ENCODE results near the gene STIMATE. TPM values are rescaled to one million over a fixed set of nuclear protein-coding genes. Genes with fewer than 3 reads are reported as not detected.

STIMATE gene
- total and polyA plus RNA-seq, 10 of the 15 experiments (the other 5 are each of a cell fraction or from before 2014, with no cell fraction given): 0.24 to 24.1 (median 15.4) TPM

- Histone ChIP-seq H3K4me1 (ENCODE audit: control insufficient read depth, insufficient read depth, low read length) (peaks cover 28% of the 10 kb centered on the region), H3K27ac (ENCODE audit: control insufficient read depth, insufficient read depth) (no peak overlapping the region; the same call in 1 of the 2 replicates)
Measured at GRCh38 chr3:52890735-52891134, 6.6 kb downstream of the STIMATE start.

GRCh38 chr3:52889901-52890300 lies 7.4 kb downstream of the STIMATE start:
- Histone ChIP-seq H3K79me2 (ENCODE audit: control insufficient read depth, insufficient read depth, low read length) (peaks cover 32% of the 10 kb centered on the region), H3K27me3 (replicated peaks in 1 of 2; ENCODE audit: control insufficient read depth in 2 of 2, insufficient read depth in 2 of 2, low read length in 1 of 2) (no peaks in the 10 kb centered on the region), H3K4me2 (ENCODE audit: control insufficient read depth, insufficient read depth) (no peak overlapping the region), H3K4me3 (no peak overlapping the region), H3K36me3 (ENCODE audit: control insufficient read depth in 2 of 2, insufficient read depth in 2 of 2, low read length in 1 of 2) (peaks cover 2 to 5% of the 10 kb centered on the region in 2 experiments; a peak in 2 of 4 replicates), H3K4me1 (ENCODE audit: control insufficient read depth, insufficient read depth, low read length) (peaks cover 28% of the 10 kb centered on the region), H4K20me1 (ENCODE audit: control insufficient read depth, insufficient read depth) (no peaks in the 10 kb centered on the region), H2AFZ (ENCODE audit: control insufficient read depth, low read depth, low read length) (no peak overlapping the region), H3K27ac (ENCODE audit: control insufficient read depth, insufficient read depth) (no peak overlapping the region), H3K9ac (ENCODE audit: control insufficient read depth, insufficient read depth, low read length) (no peak overlapping the region), H3K9me3 (replicated peaks; ENCODE audit: control insufficient read depth, insufficient read depth, low read length) (no peaks in the 10 kb centered on the region; the same call in 2 of the 3 replicates)
- DNase-seq (ENCODE audit: low read depth, low spot score): no peak
- ChIA-PET CTCF (interaction anchor here (1.0 to 1.4 kb wide), 2 partner anchors 40 to 49 kb away, joined by 3 read pairs; no protein-coding TSS in a partner anchor), SMC1A (ENCODE audit: uncharacterized antibody, unreplicated experiment) (no interaction called here), RAD21 (ENCODE audit: unreplicated experiment) (no interaction called here), POLR2A (no interaction called here)
- no peak for FAIRE-seq
- no peak for ATAC-seq
- 97% methylated on average over 8 of the region's 8 CpGs for WGBS (ENCODE audit: insufficient coverage, insufficient replicate concordance, low lambda C conversion rate, missing lambda C conversion rate)
- intact Hi-C loops (cut with micrococcal nuclease; ENCODE audit: unreplicated experiment): loop anchor here (5.0 kb wide), 1 partner anchor 157 kb away; the partner anchor contains the start of gene SFMBT1
- no TSS peak for BruUV-seq (replicated peaks)
- in situ Hi-C loops (cut with MboI): no loop called here
- TF ChIP-seq NRF1 (conservative IDR thresholded peaks at IDR 0.05; ENCODE audit: low read depth, low read length) (no peak), NR2C2 (IDR thresholded peaks at IDR 0.05; ENCODE audit: borderline replicate concordance, control insufficient read depth, insufficient read length, low read depth) (no peak), EGR1 (IDR thresholded peaks at IDR 0.05; ENCODE audit: borderline replicate concordance in 1 of 2, low read depth in 2 of 2, low read length in 2 of 2) (no peak), MYC (IDR thresholded peaks at IDR 0.05; ENCODE audit: insufficient read depth, insufficient read length, insufficient replicate concordance, low read length, severe bottlenecking) (no peak), RB1 (IDR thresholded peaks at IDR 0.05; ENCODE audit: borderline replicate concordance) (no peak), USF2 (IDR thresholded peaks at IDR 0.05; ENCODE audit: borderline replicate concordance, low read depth, low read length) (no peak), SREBF1 (IDR thresholded peaks at IDR 0.05; ENCODE audit: low read length) (no peak), NFIC (IDR thresholded peaks at IDR 0.05; ENCODE audit: low read depth, low read length) (no peak), NFXL1 (IDR thresholded peaks at IDR 0.05; ENCODE audit: borderline replicate concordance) (no peak)
- TF ChIP-seq, protein P1, sequence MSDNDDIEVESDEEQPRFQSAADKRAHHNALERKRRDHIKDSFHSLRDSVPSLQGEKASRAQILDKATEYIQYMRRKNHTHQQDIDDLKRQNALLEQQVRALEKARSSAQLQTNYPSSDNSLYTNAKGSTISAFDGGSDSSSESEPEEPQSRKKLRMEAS (IDR thresholded peaks at IDR 0.05; ENCODE audit: low read depth, low read length): no peak
- TF ChIP-seq, protein P2, sequence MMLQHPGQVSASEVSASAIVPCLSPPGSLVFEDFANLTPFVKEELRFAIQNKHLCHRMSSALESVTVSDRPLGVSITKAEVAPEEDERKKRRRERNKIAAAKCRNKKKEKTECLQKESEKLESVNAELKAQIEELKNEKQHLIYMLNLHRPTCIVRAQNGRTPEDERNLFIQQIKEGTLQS (IDR thresholded peaks at IDR 0.05; ENCODE audit: borderline replicate concordance, extremely low read depth, low read depth, low read length): no peak
- TF ChIP-seq, protein P3, sequence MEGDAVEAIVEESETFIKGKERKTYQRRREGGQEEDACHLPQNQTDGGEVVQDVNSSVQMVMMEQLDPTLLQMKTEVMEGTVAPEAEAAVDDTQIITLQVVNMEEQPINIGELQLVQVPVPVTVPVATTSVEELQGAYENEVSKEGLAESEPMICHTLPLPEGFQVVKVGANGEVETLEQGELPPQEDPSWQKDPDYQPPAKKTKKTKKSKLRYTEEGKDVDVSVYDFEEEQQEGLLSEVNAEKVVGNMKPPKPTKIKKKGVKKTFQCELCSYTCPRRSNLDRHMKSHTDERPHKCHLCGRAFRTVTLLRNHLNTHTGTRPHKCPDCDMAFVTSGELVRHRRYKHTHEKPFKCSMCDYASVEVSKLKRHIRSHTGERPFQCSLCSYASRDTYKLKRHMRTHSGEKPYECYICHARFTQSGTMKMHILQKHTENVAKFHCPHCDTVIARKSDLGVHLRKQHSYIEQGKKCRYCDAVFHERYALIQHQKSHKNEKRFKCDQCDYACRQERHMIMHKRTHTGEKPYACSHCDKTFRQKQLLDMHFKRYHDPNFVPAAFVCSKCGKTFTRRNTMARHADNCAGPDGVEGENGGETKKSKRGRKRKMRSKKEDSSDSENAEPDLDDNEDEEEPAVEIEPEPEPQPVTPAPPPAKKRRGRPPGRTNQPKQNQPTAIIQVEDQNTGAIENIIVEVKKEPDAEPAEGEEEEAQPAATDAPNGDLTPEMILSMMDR (IDR thresholded peaks at IDR 0.05 in 2 of 3, conservative IDR thresholded peaks at IDR 0.05 in 1 of 3; ENCODE audit: control insufficient read depth in 2 of 3, extremely low read depth in 1 of 3, insufficient read depth in 1 of 3, low read depth in 3 of 3, low read length in 3 of 3): no peak

More at GRCh38 chr3:52890735-52891134, 6.6 kb downstream of the STIMATE start:
- no peak for TF ChIP-seq KLF5 (IDR thresholded peaks at IDR 0.05; ENCODE audit: partially characterized antibody)
- no peak for TF ChIP-seq ZNF622 (IDR thresholded peaks at IDR 0.05)
- TF ChIP-seq JUNB (IDR thresholded peaks at IDR 0.05): peak; percentile 64
- peaks cover 2 to 3% of the 10 kb centered on the region in 2 experiments; a peak in 2 of 4 replicates for H3K36me3 ChIP-seq (ENCODE audit: control insufficient read depth in 2 of 2, insufficient read depth in 2 of 2, low read length in 1 of 2)
- RAD21 ChIA-PET (ENCODE audit: unreplicated experiment): no interaction called here
- H2AFZ ChIP-seq (ENCODE audit: control insufficient read depth, low read depth, low read length): no peak overlapping the region
- POLR2A ChIA-PET: no interaction called here
- no peak overlapping the region for H3K4me3 ChIP-seq
- no peak for FAIRE-seq
- no peak overlapping the region for H3K9ac ChIP-seq (ENCODE audit: control insufficient read depth, insufficient read depth, low read length)
- H3K4me2 ChIP-seq (ENCODE audit: control insufficient read depth, insufficient read depth): no peak overlapping the region
- WGBS (ENCODE audit: insufficient coverage, insufficient replicate concordance, low lambda C conversion rate, missing lambda C conversion rate): 32% methylated on average over 5 of the region's 5 CpGs
- in situ Hi-C loops (cut with MboI): no loop called here
- no peaks in the 10 kb centered on the region for H3K27me3 ChIP-seq (replicated peaks in 1 of 2; ENCODE audit: control insufficient read depth in 2 of 2, insufficient read depth in 2 of 2, low read length in 1 of 2)
- no peaks in the 10 kb centered on the region for H4K20me1 ChIP-seq (ENCODE audit: control insufficient read depth, insufficient read depth)
- no peaks in the 10 kb centered on the region; the same call in 2 of the 3 replicates for H3K9me3 ChIP-seq (replicated peaks; ENCODE audit: control insufficient read depth, insufficient read depth, low read length)
- intact Hi-C loops (cut with micrococcal nuclease; ENCODE audit: unreplicated experiment): loop anchor here (5.0 kb wide), 1 partner anchor 157 kb away; the partner anchor contains the start of gene SFMBT1
- no peak for DNase-seq (ENCODE audit: low read depth, low spot score)
- H3K79me2 ChIP-seq (ENCODE audit: control insufficient read depth, insufficient read depth, low read length): peaks cover 35% of the 10 kb centered on the region
- CTCF ChIA-PET: interaction anchor here (1.4 kb wide), 1 partner anchor 48 kb away, joined by 3 read pairs; no protein-coding TSS in a partner anchor
- no TSS peak for BruUV-seq (replicated peaks)
- SMC1A ChIA-PET (ENCODE audit: uncharacterized antibody, unreplicated experiment): no interaction called here
- no peak for ATAC-seq

Measured in GM12878 (cell line).